ENCODE results near the gene GLDC.

- no peak for TF ChIP-seq POLR2A (IDR thresholded peaks at IDR 0.05)
- no peak for TF ChIP-seq CTCF (IDR thresholded peaks at IDR 0.05)
Measured at GRCh38 chr9:6614489-6614888, 31.0 kb downstream of the GLDC start.

Data from right lobe of liver (tissue), 4 donors.